GM18520 (cell line): ENCODE results near the gene CDCP2.
"Not testable (repeated sequence)": the region's sequence is repeated elsewhere in the genome, so short reads cannot be mapped to it uniquely, and the experiment has no call there.

Experiments
- ATAC-seq: cut with Tn5 transposase; IDR thresholded peaks from one replicate; pipeline ENCODE4 v1.9.1; 2021; ENCODE audit not compliant: unreplicated experiment

CDCP2 gene

DNA sequence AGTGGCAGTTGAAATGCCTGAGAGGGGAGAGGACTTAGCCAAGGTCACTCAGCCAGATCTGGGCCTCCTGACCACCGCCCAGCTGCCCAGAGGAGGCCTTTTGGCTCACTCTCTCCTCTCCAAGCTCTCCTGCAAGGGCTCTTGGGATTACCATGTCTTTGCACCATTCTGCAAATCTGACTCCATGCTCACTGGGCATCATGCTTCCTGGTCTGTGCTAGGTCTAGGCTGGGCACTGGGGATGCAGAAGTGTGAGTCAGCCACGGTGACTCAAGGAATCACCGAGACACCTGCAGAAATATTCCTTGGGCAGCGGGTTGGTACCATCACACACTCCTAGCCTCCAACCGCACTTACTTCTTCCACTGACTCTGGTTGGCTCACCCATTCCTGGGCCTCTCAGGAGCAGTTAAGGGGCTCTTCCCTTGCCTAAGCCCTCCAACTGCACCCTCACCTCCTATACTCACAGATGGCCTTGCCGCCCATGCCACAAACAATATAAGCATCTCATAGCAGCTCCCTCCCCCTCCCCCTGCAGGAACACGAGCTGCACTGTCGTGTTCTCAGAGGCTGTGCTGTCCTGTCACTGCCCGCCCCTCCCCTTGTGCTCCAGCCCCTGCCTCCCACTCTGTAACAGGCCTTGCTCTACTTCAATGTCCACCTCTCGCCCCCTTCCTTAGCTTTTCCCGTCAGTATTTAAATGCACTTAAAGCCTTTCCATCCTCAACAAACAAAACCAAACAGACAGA, 34.8 kb downstream of the CDCP2 start:
- ATAC-seq, result no peak

DNA sequence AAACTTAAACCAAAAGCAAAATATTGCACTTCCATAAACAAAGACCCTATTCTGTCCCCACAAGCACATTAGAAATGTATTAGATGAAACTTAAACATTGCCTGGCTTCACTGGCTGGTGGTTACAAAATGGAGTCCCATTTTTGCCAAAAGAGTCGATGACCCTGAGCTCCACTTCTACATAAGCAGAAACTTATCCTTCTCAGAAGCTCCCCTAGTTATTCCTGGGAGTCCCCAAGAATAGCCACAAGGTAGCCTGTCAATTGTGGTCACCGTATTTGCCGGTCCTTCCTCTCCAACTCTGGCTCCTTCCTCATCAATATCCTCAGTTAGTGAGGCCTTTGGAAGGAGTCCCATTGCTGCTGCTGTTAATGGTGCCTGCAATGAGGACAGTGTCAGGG, 37.3 kb downstream of the CDCP2 start:
- no peak for ATAC-seq

DNA sequence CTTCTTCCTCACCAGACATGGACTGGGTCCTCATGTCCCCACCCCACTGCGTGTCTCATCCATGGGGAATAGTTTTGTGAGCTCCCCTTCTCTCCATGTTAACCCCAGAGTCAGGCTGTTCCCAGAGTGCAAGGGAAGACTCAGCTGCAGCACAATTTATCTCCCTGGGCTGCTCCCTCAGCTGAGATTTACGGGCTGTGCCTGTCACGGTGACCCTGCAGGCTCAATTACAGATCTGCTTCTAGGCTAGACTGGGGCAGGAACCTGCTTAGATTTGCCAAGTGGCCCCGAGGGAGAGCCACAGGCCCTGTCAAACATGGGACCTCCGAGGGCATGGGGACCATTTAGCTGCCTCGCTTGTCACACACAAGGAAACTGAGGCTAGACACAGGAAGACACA, 37.8 kb downstream of the CDCP2 start:
- no peak for ATAC-seq

DNA sequence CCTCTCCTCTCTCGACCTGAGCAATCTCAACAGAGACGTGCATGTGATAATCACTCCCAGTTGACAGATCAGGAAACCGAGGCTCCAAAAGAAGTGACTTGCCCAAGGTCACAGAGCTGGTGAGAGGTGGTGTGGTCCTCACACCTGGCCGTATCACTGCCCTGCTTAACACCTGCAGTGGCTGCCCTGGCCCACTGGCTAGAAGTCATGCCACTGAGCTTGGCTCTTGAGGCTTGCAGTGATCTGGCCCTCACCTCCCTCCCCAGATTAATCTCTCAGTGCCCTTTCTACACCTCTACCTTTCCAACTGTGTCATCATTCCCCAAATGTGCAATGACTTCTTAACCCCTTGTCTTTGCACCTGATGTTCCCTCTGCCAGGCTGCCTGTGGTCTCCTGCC, 38.8 kb downstream of the CDCP2 start:
- no peak for ATAC-seq

DNA sequence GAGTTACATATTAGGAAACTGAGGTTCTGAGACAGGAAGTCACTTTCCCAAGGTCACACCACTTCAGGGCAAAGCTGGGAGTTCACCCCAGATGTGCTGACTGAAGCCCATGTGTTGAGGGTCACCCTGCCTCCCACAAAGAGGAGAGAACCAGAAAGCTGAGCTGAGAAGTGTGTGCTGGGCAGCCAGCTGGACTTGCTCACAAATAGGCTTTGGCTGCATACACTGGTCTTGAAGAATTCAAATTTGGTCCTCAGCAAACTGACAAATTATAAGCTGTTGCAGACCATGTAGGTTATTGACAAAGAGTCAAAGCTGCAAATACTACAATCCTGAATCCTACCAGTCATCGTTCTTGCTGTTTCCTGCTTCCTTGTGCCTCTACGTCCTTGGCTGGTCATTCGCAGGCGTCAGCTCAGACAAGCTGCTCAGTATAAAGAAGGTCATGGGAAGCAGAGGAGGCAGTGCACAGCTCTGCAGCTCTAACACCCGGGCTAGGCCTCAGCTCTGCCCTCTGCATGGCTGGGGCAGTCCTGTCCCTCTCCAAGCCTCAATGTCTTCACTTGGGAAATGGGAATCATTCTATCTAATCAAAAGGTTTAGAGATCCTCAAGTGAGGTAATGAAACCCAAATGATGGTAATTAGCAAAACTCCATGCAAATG, 40.0 kb downstream of the CDCP2 start:
- ATAC-seq, result no peak

DNA sequence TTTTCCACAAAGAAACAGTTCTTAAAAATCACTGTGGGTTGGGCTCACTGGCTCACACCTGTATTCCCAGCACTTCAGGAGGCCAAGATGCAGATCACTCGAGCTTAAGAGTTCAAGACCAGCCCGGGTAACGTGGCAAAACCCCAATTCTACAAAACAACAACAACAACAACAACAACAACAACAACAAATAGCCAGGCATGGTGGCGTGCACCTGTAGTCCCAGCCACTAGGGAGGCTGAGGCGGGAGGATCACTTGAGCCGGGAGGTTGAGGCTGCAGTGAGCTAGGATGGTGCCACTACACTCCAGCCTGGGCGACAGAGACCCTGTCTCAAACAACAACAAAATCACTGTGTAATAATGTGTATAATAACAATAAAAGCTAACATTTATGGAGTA, 40.8 kb downstream of the CDCP2 start:
- ATAC-seq, result no peak

DNA sequence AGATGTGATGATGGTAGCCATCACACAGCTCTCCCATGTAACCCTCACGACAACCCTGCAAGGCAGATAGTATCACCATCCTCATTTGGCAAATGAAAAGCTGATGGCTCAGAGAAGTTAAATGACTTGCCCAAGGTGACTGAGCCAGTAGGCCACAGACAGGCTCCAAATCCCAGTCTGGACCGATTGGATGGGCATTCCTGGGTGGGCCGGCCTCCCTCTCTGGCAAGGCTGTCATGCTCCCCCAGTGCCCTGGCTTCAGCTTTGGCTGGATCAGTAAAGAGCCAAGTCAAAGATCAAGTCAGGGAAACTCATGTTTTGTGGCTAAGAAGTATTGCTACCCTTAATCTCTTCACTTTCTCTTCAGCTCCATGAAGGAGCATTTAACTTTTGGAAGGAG, 41.2 kb downstream of the CDCP2 start:
- ATAC-seq, result no peak

DNA sequence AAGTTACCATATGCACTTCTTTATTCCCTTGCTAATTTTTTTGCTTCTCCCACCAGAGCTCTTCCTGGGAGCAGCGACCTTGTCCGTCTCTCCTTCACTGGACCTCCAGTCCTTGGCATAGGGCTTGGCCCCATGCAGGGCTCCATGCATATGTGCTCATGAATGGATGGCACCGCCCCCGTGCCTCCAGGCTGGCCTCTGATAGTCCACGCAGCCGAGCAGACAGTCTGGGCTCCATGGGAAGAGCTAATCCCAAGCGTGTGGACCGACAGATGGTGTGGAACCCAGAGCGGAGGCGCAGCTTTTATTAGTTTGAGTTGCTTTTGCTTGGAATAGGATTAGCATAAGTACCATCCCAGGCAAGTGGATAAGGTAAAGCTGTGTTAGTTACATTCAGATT, 41.8 kb downstream of the CDCP2 start:
- no peak for ATAC-seq

DNA sequence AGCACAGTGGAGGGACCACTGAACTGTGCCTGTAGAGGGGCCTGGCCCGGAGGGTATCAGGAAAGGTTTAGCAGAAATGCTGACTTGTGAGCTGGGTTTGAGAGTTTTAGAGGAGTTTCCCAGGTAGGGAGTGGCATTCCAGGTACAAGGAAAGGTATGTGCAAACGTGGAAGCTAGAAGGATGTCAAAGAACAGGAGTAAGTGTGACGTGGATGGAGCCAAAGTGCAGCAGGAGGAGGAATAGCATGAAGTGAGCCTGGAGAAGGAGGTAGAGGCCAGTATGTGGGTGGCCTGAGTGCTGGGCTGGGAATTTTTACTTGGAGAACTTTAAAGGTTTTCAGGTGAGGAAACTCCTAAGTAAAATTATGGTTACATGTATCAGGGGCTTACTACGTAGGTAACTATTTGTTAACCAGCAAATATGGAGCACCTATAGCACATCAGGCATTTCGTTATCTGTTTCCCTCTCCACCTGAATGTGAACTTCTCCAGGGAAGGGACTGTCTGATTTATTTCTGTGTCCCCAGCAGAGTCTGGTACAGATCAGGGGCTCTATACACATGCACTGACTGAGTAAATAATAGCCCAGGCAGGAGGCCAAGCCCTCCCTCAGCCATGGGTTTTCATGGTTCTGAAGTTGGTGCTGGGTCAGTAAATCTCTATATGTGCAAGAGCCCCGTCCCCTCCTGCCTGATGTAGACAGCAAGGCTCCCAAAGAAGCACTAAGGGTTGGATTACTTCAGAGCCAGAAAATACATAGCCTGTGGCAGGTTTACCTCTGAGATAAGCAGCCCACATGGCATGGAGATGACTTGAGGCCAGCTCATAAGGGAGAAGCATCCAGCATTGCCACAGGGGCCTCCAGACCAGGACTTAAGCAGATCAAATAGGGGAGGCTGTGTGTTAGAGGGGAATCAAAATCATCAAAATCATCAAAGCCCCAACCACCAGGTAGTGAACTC, 43.4 kb downstream of the CDCP2 start:
- ATAC-seq, result no peak

DNA sequence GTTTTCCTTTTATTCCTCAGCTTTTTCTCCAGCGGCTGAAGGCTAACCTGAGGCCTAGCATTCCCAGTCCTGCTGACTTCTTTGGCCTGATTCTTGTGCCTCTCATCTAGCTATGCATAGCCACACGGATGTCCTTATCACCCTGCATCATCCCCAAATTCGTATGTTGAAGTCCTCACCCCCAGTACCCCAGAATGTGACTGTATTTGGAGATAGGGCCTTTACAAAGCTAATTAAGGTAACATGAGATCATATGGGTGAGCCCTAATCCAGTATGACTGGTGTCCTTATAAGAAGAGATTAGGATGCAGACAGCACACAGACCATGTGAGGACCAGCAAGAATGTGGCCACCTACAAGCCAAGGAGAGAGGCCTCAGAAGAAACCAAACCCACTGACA, 44.6 kb downstream of the CDCP2 start:
- ATAC-seq, result no peak

DNA sequence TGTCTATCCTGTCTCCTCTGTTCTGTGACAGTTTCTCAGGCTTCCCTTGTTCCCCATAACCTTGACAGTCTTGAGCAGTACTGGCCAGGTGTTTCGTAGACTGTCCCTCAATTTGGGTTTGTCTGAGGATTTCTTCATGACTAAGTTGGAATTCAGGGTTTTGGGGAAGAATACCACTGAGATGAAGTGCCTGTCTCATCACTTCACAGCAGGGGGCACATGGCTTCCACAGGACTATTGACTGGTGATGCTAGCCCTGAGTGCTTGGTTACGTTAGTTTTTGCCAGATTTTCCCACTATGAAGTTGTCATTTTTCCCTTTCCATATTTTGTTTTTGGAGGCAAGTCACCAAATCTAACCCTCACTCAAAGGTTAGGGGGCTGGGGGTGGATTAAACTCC, 45.7 kb downstream of the CDCP2 start:
- no peak for ATAC-seq

DNA sequence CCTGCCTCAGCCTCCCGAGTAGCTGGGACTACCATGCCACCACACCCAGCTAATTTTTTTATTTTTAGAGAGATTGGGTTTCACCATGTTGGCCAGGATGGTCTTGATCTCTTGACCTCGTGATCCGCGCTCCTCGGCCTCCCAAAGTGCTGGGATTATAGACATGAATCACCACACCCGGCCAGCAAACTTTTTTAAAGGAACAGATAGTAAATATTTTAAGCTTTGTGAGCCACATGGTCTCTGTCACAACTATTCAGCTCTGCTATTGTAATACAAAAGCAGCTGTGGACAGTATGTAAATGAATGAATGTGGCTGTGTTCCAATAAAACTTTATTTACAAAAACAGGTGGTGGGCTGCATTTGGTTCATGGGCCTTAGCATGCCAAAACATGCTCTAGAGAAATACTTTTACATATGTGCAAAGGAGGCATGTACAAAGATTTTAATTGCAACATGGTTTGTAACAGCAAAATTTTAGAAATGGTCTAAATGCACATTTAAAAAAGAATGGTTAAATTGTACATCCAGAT, 47.0 kb downstream of the CDCP2 start:
- no peak for ATAC-seq

DNA sequence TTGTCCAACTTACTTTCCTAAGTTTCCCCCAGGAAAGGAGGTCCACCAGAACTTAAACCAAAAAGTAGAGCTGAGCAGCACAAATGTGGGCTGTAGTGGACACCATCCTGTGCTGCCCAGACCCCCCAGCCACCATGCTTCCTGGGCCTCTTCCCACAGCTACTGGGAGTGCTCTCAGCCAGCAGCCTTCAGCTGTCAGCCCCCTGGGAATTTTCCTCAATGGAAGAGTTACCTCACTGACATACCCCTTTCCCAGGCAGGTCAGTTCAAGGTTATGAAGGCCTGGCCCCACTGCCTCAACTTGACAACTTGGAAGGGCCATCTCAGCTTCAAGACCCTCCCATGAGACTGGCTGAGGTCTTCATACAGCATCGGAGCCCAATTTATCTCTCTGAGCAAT, 47.7 kb downstream of the CDCP2 start:
- no peak for ATAC-seq

DNA sequence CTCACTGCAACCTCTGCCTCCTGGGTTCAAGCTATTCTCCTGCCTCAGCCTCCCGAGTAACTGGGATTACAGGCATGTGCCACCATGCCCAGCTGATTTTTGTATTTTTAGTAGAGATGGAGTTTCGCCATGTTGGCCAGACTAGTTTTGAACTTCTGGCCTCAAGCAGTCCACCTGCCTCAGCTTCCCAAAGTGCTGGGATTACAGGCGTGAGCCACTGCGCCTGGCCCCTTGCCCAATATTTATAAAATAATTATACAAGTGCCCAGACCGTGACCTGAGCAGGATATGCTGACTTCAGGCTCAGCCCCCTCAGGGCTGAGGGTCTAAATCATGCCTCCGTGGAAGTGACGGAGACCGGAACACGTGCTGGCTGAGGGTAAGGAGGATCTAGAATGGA, 48.2 kb downstream of the CDCP2 start:
- not testable (repeated sequence) for ATAC-seq

DNA sequence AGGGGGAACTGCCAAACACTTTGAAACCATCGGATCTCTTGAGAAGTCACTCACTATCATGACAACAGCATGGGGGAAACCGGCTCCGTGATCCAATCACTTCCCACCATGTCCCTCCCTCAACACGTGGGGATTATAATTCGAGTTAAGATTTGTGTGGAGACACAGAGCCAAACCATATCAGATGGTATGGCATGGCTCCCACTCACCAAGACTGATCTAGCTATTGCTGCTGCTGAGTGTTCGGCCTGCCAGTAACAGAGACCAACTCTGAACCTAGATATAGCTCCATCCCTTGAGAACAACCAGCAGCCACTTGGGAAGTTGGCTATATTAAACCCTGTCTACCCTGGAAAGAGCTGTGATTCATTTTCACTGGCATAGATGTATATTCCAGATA, 49.4 kb downstream of the CDCP2 start:
- ATAC-seq, result no peak

DNA sequence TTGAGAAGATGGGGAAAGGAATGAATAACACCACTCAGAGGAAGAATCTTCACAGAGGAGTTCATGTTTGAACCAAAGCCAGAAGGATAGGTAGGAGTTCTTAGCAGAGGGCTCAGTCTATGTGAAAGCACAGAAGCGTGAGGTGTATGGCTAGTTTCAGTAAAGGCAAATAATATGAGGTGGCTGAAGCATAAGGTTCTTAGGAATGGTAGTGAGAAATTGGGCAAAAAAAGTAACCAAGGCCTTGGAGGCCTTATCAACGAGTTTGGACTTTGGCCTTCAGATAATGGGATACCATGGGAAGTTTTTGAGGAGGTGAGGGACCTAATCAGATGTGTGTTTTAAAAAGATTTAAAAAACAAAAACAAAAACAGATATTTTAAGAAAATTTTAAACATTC, 52.3 kb downstream of the CDCP2 start:
- ATAC-seq, result no peak

DNA sequence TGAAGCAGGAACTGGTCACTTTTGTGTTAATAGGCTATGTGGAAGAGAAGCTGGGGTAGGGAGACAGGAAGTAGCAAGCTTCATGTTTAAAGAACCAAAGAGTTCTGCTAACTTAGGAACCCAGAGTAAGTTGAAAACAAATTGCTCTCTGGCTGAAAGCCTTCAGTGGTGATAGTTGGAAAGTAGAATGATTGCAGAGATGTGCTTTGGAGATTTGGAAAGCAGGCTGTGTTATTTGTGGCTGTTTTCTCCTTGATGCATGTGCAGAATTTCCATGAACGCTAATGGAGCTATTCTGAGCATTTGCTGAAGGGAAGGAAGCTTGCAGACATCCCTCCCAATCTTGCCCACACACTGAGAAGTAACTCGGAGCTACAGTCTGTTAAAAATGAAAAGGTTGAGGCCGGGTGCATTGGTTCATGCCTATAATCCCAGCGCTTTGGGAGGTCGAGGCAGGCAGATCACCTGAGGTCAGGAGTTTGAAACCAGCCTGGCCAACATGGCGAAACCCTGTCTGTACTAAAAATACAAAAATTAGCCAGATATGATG, 53.7 kb downstream of the CDCP2 start:
- no peak for ATAC-seq

DNA sequence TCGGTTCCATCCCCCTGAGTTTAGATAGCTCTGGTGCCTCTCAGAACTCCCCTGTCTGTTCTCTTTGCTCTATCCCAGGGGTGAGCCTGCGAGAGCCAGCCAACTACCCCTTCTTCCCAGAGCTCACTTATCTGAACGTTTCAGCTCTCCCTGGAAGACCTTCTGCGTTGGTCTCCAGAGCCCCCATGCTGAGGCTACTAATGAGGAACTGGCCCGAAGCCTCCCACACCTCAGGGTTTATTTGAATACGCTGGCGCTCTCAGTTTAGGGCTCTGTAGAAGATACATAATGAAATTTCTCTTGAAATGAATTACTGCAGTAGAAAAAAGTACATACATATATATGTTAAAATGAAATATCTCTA, 55.9 kb downstream of the CDCP2 start:
- no peak for ATAC-seq

DNA sequence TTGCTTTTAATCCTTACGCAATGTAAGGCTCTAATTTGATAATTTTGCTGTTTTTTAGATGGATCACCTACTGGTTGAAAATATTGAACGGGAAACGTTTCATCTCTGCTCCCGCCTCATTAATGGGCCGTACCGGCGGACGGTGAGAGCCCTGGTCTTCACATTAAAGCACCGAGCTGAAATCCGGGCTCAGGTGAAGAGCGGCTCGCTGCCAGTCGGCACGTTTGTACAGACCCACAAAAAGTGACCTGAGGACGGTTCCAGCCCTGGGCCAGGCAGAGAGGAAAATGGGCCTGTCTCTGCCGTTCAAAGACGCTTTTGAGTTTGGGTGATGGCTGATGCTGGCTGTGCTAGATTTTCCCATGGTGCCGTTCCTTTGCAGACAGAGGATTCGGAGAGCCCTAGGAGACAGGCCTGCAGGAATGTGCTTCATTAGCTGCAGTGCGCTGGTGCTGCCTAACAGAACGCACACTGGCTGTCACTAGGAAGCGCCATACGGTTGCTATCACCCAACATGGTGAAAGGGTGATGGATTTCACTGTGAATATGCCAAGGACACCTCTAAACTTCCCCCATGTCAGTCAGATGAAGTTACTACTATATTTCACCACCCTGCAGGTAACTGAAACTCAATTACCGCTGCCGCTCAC, 56.4 kb downstream of the CDCP2 start:
- ATAC-seq, result no peak

DNA sequence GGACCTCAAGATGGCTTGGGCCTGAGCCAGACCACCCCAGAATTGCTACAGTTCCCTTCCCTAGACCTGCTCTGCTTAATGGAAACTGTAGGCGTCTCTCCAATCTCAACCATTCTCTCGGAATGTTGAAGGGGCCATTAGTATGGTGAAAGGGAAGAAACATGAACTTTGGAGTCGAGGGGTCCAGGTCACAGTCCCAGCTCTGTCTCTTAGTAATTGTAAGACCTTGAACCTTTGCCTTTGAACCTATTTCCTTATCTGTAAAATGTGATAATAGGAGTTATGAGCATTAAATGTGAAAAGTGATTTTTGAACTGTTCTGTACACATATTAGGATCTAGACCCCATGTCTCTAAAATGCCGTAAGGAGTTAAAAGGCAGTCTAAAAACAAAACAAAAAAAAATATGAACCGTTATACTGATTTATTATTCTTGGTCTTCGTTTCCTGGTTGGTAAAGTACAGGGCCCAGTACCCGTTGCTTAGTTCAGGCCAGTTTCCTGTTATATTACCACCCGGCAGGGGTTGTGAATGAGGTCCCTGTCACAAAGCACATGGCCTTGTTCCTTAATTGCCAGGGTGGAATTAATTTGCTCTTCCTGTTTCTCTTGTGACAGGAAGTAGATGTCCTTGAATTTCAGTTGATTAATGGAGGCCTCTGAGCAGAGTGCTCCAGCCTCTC, 57.1 kb downstream of the CDCP2 start:
- ATAC-seq, result no peak
